NOMO-1 treated with dmso at 0.1 percent for 144 hours (cell line): Measurements from ENCODE around the gene TUBA1C.
"Not testable (repeated sequence)": the region's sequence is repeated elsewhere in the genome, so short reads cannot be mapped to it uniquely, and the experiment has no call there.

Experiments
- DNase-seq: peaks from one replicate; lab custom pipeline; 2025; ENCODE audit not compliant: unreplicated experiment; lab: John Stamatoyannopoulos, UW

TUBA1C gene

DNA sequence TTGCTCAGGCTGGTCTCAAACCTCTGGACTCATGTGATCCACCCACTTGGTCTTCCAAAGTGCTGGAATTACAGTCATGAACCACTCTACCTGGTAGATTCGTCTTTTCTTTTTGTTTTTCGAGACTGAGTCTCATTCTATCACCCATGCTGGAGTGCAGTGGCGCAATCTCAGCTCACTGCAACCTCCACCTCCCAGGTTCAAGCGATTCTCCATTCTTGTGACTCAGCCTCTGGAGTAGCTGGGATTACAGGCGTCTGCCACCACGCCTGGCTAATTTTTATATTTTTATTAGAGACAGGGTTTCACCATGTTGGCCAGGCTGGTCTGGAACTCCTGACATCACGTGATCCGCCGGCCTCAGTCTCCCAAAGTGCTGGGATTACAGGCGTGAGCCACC is 9.4 kb upstream of the TUBA1C start:
- DNase-seq, result not testable (repeated sequence)

DNA sequence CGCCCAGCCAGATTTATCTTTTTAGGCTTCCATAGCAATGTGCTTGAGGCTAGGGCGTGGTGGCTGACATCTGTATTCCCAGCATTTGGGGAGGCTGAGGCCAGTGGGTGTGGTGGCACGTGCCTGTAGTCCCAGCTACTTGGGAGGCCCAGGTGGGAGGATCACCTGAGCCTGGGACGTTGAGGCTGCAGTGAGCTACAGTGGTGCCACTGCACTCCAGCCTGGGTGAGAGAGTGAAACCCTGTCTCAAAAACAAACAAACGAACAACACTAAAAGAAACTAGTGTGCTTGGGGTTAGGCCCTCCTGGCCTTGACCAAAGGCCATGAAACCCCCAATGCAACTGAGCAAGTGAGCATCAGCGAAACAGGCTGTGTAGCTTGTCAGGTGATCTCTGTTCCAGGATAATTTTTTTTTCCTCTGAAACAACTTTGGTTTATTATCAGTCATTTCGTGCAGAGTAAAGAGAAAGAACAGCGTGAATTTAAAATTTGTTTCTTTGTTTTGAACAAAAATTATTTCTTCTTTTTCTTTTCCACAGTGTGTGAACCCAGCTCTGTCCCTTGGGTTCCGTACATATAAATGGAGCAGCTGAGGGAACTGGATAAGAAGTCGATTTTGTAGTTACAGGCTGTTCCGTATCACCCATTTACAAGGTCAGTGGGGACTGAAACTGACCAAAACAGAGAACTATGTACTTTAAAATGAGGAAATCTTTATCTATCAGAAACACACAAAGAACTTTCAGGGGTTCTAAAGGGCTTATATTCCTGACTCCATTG is 8.8 kb upstream of the TUBA1C start:
- DNase-seq, result no peak

- not testable (repeated sequence) for DNase-seq
Measured at GRCh38 chr12:49257508-49258184, 7.2 kb upstream of the TUBA1C start.

DNA sequence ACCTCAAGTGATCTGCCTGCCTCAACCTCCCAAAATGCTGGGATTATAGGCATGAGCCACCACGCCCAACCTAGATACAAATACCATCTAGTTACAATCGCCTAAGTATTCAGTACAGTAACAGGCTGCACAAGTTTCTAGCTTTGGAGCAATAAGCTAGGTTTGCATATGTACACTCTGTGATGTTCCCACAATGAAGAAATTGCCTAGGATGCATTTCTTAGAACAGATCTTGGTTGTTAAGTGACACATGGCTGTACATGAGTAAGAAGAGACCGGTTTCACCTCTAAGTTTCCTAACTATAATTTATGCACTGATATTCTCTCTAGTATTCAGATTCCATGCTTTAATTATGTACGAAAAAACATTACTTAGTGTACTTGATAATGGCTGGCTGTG is 5.4 kb upstream of the TUBA1C start:
- no peak for DNase-seq

DNA sequence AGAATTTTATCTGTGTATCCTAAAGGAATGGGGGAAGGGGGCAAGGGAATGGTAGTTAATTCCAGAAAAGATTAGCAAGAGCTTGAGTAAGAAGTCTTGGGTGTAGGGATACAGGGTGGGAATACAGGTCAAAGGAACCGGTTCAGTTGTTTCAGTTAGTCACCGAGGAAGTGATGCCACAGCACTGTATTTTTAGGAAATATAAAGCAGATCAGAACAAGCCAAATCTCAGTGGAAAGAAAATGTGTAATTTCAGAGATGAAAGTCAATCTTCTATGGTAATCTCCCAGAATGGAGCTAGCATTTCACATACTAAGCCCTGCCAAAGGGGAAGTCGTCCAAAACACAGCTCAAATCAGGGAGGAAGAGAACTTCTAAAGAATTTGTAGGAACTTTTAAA is 4.7 kb upstream of the TUBA1C start:
- DNase-seq, result no peak

- no peak for DNase-seq
Measured at GRCh38 chr12:49260571-49261363, 4.1 kb upstream of the TUBA1C start.

DNA sequence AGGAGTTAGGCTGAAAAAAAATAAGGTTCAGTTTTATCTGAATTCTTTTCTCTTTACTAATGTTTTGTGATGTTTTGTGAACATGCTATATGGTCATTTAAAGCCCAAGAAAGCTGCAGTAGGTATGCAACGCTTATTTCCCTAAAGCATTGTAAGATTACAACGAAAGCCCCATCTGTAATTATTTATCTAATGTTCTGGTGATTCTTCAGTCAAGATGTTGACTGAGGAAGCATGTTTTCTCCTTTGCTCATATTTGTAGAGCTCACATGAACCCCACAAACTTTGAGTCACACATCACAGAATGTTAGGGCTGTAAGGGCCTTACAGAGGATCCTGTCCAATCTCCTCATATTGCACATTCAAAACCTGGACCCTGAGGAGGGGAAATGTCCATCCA is 3.2 kb upstream of the TUBA1C start:
- no peak for DNase-seq

DNA sequence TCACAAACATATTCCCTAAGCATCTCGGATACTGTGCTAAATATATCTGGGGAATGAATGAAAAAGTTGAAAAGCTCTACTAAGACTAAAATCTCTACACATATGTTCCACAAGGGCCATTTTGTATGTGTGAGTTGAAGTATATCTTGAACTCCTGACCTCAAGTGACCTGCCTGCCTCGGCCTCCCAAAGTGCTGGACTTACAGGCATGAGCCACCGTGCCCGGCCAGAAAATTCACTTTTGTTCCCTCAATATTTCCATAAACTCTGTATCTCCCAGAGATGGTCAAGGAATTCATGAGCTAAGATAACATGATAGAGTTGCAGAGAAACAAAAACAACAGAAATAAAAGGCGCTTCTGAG is 1.5 kb upstream of the TUBA1C start:
- no peak for DNase-seq

DNA sequence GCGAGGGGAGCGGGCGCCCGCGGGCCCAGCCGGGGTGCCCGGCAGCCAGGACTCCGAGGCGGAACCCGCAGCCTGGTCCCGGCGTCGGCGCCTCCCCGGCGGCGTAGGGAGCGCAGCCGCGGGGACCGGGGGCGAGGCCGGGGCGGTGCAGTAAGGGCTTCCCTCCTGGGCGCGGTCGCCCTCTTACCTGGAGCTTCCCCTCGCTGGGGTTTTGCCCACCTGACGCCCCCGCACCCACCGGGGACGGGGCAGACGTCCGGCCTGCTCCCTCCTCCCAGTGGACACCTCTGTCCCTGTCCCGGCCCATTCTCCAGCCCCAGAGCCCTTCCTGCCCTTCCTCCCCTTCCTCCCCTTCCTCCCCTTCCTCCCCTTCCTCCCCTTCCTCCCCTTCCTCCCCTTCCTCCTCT is 413 bp upstream of the TUBA1C start:
- no peak for DNase-seq

- DNase-seq, result not testable (repeated sequence)
Measured at GRCh38 chr12:49269191-49269590, 4.3 kb downstream of the TUBA1C start.

DNA sequence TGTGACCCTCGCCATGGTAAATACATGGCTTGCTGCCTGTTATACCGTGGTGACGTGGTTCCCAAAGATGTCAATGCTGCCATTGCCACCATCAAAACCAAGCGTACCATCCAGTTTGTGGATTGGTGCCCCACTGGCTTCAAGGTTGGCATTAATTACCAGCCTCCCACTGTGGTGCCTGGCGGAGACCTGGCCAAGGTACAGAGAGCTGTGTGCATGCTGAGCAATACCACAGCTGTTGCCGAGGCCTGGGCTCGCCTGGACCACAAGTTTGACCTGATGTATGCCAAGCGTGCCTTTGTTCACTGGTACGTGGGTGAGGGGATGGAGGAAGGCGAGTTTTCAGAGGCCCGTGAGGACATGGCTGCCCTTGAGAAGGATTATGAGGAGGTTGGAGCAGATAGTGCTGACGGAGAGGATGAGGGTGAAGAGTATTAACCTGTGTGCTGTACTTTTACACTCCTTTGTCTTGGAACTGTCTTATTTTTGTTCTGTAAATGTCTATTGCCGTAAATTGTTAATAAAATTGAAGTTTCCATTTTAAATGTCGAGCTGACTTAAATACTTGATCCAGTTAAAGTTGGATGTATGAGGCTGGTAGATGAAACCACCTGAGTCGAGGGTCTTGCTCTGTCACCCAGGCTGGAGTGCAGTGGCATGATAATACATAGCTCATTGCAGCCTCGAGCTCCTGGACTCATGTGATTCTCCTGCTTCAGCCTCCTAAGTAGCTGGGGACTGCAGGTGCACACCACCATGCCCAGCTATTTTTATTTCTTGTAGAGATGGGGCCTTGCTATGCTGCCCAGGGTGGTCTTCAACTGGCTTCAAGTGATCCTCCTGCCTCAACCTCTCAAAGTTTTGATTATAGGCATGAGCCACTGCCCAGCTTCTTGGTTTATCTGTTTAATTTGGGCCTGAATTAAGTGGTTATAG is 8.2 kb downstream of the TUBA1C start:
- DNase-seq, result no peak

DNA sequence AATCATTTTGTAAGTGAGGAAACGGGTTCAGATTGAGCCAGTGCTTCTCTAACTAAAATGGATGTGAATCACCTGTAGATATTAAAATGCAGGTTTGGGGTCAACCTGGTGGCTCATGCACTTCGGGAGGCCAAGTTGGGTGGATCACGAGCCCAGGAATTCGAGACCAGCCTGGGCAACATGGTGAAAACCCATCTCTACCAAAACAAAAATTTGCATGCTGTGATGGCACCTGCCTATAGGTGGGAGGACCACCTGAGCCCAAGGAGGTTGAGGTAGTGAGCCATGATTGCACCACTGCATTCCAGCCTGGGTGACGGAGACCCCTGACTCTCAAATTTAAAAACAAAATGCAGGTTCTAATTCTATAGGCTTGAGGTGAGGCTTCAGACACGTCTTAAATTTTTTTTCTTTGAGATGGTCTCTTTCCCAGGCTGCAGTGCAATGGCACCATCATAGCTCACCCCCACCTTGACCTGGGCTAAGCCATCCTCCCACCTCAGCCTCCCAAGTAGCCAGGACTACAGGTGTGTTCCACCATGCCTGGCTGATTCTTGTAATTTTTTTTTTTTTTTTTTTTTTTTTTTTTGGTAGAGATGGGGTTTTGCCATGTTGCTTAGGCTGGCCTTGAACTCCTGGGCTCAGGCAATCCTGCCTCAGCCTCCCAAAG is 9.0 kb downstream of the TUBA1C start:
- no peak for DNase-seq

DNA sequence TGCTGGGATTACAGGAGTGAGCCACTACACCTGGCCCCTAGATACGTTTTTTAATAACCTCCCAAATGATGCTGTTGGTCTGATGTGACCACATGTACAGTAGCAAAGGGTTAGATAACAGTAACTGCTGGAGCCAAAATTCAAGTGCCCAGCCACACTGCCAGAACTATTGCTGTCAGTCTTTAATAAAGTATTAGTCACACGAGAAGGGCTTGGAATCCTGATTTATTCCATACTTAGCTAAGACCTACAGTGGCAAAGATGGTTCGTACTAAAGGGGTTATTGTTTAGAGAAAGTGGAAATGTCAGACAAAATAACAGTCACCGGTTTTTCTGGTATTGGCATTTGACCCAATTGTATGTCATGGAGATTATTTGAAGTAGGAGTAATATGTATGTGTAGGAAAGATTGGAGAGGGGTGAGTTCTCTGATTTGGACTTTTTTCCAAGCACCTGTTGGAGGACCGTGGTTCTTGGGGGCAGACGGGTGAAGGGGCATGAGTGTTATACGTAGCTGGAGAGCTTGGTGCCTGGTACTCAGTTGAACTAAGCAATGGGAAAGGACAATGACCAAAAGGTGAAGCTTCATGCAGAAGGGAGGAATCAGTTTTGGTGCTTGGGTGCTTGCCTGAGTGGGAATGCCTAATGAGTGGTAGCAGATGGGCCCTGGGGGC is 9.7 kb downstream of the TUBA1C start:
- no peak for DNase-seq

- no peak for DNase-seq
Measured at GRCh38 chr12:49276304-49277290, 11.7 kb downstream of the TUBA1C start.

- DNase-seq, result no peak
Measured at GRCh38 chr12:49277466-49277865, 12.6 kb downstream of the TUBA1C start.

DNA sequence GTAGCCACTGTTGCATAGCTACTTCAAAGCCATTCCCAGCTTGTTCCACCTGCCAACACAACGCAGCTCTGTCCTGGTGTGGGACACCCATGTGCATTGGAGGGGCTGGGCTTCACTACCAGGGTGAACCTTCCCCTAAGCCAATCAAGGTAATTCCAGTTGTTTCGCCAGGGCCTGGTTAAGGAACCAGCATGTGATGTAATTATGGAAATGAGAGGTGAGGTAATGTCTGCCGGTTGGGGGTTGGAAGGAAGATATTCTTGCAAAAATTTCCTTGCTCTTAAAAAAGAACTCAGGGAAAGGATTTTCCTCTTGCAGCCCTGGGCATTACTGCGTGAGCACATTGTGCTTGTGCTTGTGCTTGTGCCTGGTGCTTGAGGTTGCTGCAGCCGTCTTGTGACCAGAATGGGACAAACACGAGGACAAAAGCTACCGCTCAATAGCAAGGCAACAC is 14.9 kb downstream of the TUBA1C start:
- DNase-seq, result peak; percentile 37

DNA sequence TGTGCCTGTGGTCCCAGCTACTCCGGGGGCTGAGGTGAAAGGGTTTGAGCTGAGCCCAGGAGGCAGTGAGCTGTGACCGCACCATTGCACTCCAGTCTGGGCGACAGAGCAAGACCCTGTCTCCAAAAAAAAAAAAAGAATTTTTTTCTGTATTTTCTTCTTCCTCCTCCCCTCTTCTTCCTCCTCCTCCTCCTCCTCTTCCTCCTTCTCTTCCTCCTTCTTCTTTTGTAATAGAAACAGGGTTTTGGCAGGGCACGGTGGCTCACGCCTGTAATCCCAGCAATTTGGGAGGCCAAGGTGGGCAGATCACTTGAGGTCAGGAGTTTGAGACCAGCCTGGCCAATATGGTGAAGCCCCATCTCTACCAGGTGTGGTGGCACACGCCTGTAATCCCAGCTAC is 15.7 kb downstream of the TUBA1C start:
- DNase-seq, result not testable (repeated sequence)

DNA sequence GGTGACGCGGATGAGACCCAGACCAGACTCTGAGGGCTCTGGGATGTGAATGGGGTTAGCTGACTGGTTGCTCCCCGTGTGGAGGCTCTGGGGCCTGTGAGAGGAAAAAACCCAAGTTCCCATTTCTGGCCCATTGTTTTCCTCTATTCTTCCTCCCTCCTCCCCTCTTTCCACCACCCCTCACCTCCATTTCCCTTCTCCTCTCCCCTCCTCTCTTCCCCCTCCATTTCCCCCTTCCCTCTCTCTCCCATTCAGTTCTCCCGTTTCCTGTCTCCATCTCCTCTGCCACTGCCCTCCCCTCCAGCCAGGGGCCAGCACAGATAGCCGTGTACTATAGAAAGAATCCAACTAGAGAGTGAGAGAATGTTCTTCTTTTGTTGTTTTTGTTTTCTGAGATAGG is 17.4 kb downstream of the TUBA1C start:
- DNase-seq, result no peak
